HepG2 (cell line): ENCODE results near the gene HDAC10. TPM values are rescaled to one million over a fixed set of nuclear protein-coding genes. Genes with fewer than 3 reads are reported as not detected.
A peak's percentile ranks its signal among the peaks of the same experiment; 100 is the strongest.

ENCODE experiments used
- CEBPG ChIP-seq: IDR thresholded peaks from 2 replicates; pipeline ENCODE4 v1.6.1; 2016
- FOXA1 ChIP-seq, 2 experiments: fragments of 450-650 bp in 1 of 2; sonication (generic) in 1 of 2; formaldehyde crosslinking in 1 of 2; IDR thresholded peaks; 2 replicates each; pipeline versions ENCODE4 v1.4.0 to v1.6.1; 2016 to 2020; ENCODE audit warnings: missing genetic modification reagents in 1 of 2
- GATA4 ChIP-seq: sonication (generic); IDR thresholded peaks from 2 replicates; pipeline ENCODE4 v1.6.1; 2016; ENCODE audit warnings: antibody characterized with exemption, low read depth, borderline replicate concordance
- HNF4G ChIP-seq, 2 experiments: sonication (generic) in 1 of 2; formaldehyde crosslinking in 1 of 2; IDR thresholded peaks; 2 replicates each; pipeline versions ENCODE4 v1.4.0 to v1.6.1; 2011 to 2020; ENCODE audit warnings: borderline replicate concordance in 2 of 2, low read depth in 2 of 2, mild to moderate bottlenecking in 2 of 2, low read length in 1 of 2, missing genetic modification reagents in 1 of 2, moderate library complexity in 1 of 2
- MED1 ChIP-seq: sonication (generic); formaldehyde crosslinking; IDR thresholded peaks from 2 replicates; pipeline ENCODE4 v1.4.0; 2020; ENCODE audit warnings: missing genetic modification reagents
- MTF1 ChIP-seq: sonication (generic); formaldehyde crosslinking; IDR thresholded peaks from 2 replicates; pipeline ENCODE4 v1.5.0; 2020; ENCODE audit warnings: missing genetic modification reagents
- SOX5 ChIP-seq: IDR thresholded peaks from 2 replicates; pipeline ENCODE4 v1.6.1; 2016; ENCODE audit warnings: borderline replicate concordance
- TAF15 ChIP-seq: fragments of 200-400 bp; formaldehyde crosslinking; IDR thresholded peaks from one replicate; pipeline ENCODE4 v1.6.1; 2018; ENCODE audit warnings: mild to moderate bottlenecking, low read depth, low read length; ENCODE audit not compliant: poor library complexity, severe bottlenecking
- ZNF44 ChIP-seq: sonication (generic); formaldehyde crosslinking; IDR thresholded peaks from 2 replicates; pipeline ENCODE4 v1.5.1; 2020; ENCODE audit warnings: mild to moderate bottlenecking, missing genetic modification reagents
- ZNF446 ChIP-seq: sonication (generic); formaldehyde crosslinking; IDR thresholded peaks from 2 replicates; pipeline ENCODE4 v1.5.0; 2020; ENCODE audit warnings: mild to moderate bottlenecking, missing genetic modification reagents
- ZNF775 ChIP-seq: sonication (generic); formaldehyde crosslinking; IDR thresholded peaks from 2 replicates; pipeline ENCODE4 v1.4.0; 2020; ENCODE audit warnings: missing genetic modification reagents, mild to moderate bottlenecking, moderate library complexity, borderline replicate concordance
- ZSCAN29 ChIP-seq: sonication (generic); formaldehyde crosslinking; conservative IDR thresholded peaks from 2 replicates; pipeline ENCODE4 v1.4.0; 2020; ENCODE audit warnings: mild to moderate bottlenecking, missing genetic modification reagents
- polyA plus RNA-seq, 8 experiments: library from polyadenylated mRNA; depleted of rRNA in 3 of 8; stranded (reverse) in 7 of 8; unstranded in 1 of 8; fragments of >200 nt; fragmentation: Illumina TruSeq in 4 of 8; extraction: Trizol in 4 of 8; gene quantifications; 2 replicates each; pipeline versions ENCODE4 v1.2.1 to v1.2.3, GENCODE V29; 2011 to 2016; ENCODE audit warnings: low read depth in 4 of 8, missing spikeins in 1 of 8, mixed read lengths in 1 of 8; ENCODE audit not compliant: insufficient read depth in 1 of 8
- total RNA-seq, 5 experiments: library from RNA; depleted of rRNA; stranded (reverse); fragments of >200 nt; fragmentation: Illumina TruSeq; extraction: Trizol; gene quantifications; 2 replicates each; pipeline ENCODE4 v1.2.3, GENCODE V29; 2016; ENCODE audit warnings: low read depth in 1 of 5
- TF ChIP-seq, protein P1 (sequence below): sonication (generic); formaldehyde crosslinking; IDR thresholded peaks from 2 replicates; pipeline ENCODE4 v1.5.0; 2020; ENCODE audit warnings: mild to moderate bottlenecking, missing genetic modification reagents, moderate library complexity
- TF ChIP-seq, protein P2 (sequence below): sonication (generic); formaldehyde crosslinking; IDR thresholded peaks from 2 replicates; pipeline ENCODE4 v1.4.0; 2020; ENCODE audit warnings: low read depth, mild to moderate bottlenecking, missing genetic modification reagents
- TF ChIP-seq, protein P3 (sequence below): sonication (generic); formaldehyde crosslinking; IDR thresholded peaks from 2 replicates; pipeline ENCODE4 v1.4.0; 2020; ENCODE audit warnings: missing genetic modification reagents
- TF ChIP-seq, protein P4 (sequence below): sonication (generic); formaldehyde crosslinking; IDR thresholded peaks from 2 replicates; pipeline ENCODE4 v1.5.1; 2020; ENCODE audit warnings: mild to moderate bottlenecking, missing genetic modification reagents

The HDAC10 gene
- total and polyA plus RNA-seq, 2 of the 13 experiments (the other 11 are each of a cell fraction or from before 2014, with no cell fraction given), result 13.9 to 14.9 TPM

DNA sequence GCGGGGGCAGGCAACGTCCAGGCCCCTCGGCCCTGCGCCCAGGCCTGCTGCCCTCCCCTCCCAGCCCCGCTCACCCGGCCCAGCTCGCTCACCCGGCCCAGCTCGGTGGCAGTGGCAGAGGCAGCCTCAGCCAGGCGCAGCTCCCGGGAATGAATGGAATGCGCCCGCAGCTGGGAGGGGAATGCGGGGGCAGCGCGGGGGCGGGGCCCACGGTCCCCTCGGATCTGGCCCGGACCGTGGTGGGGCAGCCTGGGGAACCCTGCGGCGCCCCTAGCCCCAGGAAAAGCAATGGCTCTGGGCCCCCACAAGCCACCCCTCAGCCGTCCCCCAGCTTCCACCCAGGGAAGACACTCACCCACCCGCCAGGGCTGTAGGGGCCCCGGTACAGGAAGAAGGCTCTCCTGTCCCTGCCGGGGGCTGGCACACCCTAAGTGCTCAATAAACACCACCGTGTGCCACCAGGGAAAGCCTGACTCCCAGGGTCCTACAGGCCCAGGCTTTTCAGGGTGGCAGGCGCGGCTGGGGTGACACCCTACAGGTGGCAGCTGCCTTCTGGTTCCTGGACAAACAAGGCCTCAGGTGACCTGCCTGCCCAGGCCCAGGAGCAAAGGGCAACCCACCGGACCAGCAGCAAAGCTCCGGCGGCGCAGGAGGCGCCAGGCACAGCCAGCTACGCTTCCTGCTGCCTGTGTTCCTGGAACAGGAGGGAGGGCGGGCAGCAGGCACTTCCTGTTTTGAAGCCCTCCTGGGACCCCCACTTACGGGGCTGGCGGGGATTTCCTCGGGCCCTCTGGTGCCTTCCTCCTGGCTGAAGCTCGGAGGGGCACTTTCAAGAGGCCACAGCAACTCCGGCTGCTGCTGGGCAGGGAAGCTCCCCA lies 42.6 kb upstream of the HDAC10 start (continued):
- TF ChIP-seq, protein P1, sequence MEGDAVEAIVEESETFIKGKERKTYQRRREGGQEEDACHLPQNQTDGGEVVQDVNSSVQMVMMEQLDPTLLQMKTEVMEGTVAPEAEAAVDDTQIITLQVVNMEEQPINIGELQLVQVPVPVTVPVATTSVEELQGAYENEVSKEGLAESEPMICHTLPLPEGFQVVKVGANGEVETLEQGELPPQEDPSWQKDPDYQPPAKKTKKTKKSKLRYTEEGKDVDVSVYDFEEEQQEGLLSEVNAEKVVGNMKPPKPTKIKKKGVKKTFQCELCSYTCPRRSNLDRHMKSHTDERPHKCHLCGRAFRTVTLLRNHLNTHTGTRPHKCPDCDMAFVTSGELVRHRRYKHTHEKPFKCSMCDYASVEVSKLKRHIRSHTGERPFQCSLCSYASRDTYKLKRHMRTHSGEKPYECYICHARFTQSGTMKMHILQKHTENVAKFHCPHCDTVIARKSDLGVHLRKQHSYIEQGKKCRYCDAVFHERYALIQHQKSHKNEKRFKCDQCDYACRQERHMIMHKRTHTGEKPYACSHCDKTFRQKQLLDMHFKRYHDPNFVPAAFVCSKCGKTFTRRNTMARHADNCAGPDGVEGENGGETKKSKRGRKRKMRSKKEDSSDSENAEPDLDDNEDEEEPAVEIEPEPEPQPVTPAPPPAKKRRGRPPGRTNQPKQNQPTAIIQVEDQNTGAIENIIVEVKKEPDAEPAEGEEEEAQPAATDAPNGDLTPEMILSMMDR, result peak; percentile 54
- TF ChIP-seq FOXA1 (IDR thresholded peaks at IDR 0.05), result no peak
- peak; percentile 94 for TF ChIP-seq FOXA1 (CRISPR knock-in tag; IDR thresholded peaks at IDR 0.05)
- TF ChIP-seq ZNF446 (CRISPR knock-in tag), result peak; percentile 46; the same call in 1 of the 2 replicates
- no peak for TF ChIP-seq ZNF775 (CRISPR knock-in tag)
- peak; percentile 37; the same call in 1 of the 2 replicates for TF ChIP-seq ZNF44
- TF ChIP-seq, protein P2, sequence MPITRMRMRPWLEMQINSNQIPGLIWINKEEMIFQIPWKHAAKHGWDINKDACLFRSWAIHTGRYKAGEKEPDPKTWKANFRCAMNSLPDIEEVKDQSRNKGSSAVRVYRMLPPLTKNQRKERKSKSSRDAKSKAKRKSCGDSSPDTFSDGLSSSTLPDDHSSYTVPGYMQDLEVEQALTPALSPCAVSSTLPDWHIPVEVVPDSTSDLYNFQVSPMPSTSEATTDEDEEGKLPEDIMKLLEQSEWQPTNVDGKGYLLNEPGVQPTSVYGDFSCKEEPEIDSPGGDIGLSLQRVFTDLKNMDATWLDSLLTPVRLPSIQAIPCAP (CRISPR knock-in tag), result no peak
- peak; percentile 48 for TF ChIP-seq TAF15
- peak; percentile 27; the same call in 1 of the 2 replicates for TF ChIP-seq CEBPG (CRISPR knock-in tag)
- TF ChIP-seq SOX5 (CRISPR knock-in tag), result peak; percentile 71
- peak; percentile 96 for TF ChIP-seq MED1 (CRISPR knock-in tag)
- TF ChIP-seq MTF1 (CRISPR knock-in tag), result no peak
- TF ChIP-seq HNF4G (IDR thresholded peaks at IDR 0.05; ENCODE audit: borderline replicate concordance, low read depth, low read length), result peak; percentile 91
- peak; percentile 97 for TF ChIP-seq HNF4G (CRISPR knock-in tag; IDR thresholded peaks at IDR 0.05; ENCODE audit: borderline replicate concordance, low read depth)
- TF ChIP-seq, protein P3, sequence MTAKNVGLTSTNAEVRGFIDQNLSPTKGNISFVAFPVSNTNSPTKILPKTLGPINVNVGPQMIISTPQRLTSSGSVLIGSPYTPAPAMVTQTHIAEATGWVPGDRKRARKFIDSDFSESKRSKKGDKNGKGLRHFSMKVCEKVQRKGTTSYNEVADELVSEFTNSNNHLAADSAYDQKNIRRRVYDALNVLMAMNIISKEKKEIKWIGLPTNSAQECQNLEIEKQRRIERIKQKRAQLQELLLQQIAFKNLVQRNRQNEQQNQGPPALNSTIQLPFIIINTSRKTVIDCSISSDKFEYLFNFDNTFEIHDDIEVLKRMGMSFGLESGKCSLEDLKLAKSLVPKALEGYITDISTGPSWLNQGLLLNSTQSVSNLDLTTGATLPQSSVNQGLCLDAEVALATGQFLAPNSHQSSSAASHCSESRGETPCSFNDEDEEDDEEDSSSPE (CRISPR knock-in tag), result no peak
- no peak for TF ChIP-seq GATA4
- 0 out of 2 replicates have a peak, but pooled peaks have one; percentile 44 for TF ChIP-seq ZSCAN29
- TF ChIP-seq, protein P4, sequence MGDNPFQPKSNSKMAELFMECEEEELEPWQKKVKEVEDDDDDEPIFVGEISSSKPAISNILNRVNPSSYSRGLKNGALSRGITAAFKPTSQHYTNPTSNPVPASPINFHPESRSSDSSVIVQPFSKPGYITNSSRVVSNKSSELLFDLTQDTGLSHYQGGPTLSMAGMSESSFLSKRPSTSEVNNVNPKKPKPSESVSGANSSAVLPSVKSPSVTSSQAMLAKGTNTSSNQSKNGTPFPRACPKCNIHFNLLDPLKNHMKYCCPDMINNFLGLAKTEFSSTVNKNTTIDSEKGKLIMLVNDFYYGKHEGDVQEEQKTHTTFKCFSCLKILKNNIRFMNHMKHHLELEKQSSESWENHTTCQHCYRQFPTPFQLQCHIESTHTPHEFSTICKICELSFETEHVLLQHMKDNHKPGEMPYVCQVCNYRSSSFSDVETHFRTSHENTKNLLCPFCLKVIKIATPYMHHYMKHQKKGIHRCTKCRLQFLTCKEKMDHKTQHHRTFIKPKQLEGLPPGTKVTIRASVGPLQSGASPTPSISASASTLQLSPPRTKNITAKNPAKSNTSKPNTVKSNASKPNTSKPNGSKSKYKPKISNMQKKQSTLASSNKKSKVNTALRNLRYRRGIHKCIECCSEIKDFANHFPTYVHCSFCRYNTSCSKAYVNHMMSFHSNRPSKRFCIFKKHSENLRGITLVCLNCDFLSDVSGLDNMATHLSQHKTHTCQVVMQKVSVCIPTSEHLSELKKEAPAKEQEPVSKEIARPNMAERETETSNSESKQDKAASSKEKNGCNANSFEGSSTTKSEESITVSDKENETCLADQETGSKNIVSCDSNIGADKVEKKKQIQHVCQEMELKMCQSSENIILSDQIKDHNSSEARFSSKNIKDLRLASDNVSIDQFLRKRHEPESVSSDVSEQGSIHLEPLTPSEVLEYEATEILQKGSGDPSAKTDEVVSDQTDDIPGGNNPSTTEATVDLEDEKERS (CRISPR knock-in tag), result peak; percentile 78; the same call in 1 of the 2 replicates
